LNCAP (cell line): ENCODE data around the gene SLA2.

Experiments used
- TF ChIP-seq, protein P1 (sequence below): fragments of 450-650 bp; IDR thresholded peaks from 2 replicates; pipeline ENCODE4 v1.5.1; 2017; ENCODE audit warnings: mild to moderate bottlenecking

Gene SLA2

DNA sequence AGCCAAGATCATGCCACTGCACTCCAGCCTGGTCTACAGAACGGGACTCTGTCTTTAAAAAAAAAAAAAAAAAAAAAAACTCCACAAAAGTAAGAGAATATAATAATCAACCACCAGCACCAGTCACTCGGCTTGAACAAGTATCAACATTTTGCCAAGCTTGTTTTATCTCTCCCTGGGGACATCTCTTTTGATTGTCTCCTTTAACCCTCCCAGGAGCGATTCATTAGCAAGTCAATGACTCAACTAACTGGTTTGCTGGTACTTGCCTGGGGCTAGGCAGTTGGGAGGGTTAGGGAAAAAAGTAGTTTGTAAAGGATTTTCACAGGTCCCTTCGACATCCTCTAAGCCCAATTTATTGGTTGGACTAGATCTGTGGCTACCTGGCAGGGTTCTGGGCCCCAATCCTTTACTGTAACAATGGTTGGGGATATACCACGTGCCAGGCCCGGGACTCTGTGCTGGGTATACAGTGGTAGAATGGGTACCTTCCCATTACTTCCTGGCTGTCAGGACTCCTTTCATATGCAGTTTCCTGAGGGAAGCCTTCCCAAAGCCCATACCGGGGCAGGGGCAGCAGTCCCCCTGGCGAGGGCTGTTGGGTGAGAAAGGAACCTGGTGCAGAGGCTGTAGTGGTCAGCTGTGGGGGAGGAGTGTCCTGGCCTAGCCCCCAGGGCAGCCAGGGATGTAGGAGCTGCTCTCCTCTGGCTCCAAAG is 60.4 kb downstream of the SLA2 start:
- TF ChIP-seq, protein P1, sequence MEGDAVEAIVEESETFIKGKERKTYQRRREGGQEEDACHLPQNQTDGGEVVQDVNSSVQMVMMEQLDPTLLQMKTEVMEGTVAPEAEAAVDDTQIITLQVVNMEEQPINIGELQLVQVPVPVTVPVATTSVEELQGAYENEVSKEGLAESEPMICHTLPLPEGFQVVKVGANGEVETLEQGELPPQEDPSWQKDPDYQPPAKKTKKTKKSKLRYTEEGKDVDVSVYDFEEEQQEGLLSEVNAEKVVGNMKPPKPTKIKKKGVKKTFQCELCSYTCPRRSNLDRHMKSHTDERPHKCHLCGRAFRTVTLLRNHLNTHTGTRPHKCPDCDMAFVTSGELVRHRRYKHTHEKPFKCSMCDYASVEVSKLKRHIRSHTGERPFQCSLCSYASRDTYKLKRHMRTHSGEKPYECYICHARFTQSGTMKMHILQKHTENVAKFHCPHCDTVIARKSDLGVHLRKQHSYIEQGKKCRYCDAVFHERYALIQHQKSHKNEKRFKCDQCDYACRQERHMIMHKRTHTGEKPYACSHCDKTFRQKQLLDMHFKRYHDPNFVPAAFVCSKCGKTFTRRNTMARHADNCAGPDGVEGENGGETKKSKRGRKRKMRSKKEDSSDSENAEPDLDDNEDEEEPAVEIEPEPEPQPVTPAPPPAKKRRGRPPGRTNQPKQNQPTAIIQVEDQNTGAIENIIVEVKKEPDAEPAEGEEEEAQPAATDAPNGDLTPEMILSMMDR = no peak

DNA sequence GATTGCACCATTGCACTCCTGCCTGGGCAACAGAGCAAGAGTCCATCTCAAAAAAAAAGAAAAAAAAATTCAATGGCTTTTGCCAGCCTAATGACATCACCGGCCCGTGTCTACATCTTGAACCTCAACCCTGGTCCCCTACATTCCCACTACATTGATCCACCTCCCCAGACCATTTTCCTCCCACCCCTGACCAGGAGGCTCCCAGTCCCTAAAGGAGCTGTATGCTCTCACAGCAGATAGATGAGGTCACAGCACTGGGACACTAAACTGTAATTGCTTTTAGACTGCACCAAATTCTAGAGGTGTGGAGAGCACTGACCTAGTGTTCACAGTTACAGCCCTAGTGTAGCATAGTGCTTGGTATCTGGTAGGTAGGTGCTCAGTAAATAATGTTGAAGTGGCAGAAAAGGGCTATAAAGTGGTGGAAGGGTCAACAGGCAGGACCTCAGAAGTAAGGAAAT is 61.9 kb downstream of the SLA2 start:
- TF ChIP-seq, protein P1 = no peak

DNA sequence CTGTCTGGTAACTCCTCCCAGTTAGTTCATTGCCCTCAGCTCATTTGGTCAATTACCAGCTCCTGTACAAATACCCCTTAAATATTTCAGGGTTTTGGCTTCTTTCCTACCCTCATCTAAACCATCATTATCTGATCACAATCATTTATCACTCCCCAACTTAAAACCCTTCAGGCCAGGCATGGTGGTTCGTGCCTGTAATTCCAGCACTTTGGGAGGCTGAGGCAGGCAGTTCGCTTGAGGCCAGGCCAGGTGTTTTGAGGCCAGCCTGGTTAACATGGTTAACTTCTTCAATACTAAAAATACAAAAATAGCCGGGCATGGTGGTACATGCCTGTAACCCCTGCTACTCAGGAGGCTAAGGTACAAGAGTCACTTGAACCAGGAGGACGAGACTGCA is 63.2 kb downstream of the SLA2 start:
- TF ChIP-seq, protein P1 = no peak

DNA sequence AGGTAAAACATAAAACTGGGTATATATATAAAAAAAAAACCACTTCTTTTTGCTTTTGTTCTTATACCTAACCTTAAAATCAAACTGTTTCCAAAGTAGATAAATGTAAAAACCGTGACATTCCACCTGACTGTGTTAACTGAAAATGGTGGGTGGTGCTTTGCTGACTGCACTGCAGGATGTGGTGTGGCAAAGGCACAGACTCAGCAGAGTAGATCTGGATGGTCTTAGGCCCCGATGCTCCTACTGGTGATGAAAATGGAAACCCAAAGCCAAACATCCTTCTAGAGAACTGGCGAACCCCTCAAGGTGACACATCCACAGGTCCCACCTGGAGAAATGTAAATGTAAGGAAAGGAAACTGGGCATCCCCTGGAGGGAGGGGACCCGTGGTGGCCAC is 63.7 kb downstream of the SLA2 start:
- TF ChIP-seq, protein P1 = no peak

DNA sequence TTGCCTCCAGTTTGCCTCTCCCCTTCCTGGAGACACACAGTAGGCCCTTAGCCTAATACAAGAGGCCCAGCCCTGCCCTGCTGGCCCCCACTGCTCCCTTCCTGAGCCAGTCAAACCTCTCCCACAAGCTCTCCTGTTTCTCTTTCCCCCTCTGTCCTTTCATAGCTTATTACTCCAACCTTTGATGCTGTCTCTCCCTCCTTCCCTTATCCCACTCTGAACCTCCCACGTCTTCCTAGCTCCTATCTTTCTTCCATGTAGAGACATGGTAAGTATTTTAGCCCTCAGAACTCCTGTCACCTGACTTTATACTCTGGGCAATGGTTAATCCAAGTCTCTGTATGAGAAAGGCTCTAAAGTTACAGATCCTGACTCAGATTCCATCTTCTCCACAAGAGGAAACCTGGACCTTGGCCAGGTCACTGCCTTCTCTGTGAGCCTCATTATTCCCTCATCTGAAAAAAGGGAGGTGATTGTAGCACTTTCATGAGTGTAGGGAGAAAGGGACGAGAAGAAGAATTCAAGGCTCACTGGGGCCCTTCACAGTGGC is 65.9 kb downstream of the SLA2 start:
- TF ChIP-seq, protein P1 = no peak

DNA sequence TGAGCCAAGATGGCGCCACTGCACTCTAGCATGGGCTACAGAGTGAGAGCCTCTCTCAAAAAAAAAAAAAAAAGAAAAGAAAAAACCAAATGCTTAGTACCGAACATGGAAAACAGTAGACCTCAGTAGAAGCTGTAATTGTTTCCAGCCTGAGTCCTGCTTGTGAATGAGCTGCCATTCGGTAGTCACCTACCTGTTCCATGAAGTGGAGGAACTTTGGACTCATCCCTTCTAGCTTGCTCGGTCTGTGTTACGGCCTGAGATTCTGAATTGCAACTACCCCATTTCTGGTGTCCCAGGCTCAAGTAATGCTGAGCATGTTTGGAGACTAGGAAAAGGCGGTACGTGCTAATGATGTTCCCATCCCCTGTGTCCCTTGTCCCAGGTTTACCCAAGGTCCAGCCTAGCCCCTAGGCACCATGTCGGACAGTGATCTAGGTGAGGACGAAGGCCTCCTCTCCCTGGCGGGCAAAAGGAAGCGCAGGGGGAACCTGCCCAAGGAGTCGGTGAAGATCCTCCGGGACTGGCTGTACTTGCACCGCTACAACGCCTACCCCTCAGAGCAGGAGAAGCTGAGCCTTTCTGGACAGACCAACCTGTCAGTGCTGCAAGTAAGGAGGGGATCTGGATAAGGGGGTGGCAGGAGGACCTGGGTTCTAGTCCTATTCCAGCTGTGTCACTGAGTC is 67.5 kb downstream of the SLA2 start:
- TF ChIP-seq, protein P1 = no peak

DNA sequence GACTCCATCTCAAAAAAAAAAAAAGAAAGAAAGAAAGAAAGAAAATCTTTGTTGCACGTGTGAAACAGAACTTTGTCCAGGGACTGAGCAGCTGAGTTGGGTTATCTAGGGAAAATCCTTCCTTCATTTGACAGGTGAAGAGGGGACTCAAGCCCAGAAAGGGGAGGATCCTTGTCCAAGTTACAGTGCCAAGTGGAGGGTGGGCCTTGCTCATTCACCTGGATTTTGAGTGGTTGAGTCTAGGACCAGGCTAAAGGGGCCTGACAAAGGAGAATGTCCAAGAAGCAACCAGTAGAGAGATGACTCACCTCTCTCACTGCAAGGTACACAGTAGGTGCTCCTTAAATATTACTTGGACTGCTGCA is 69.9 kb downstream of the SLA2 start:
- TF ChIP-seq, protein P1 = no peak
